HG02981 (cell line): Measurements from ENCODE around the gene BPIFB1.

ENCODE experiments used
- ATAC-seq: cut with Tn5 transposase; IDR thresholded peaks from one replicate; pipeline ENCODE4 v1.9.1; 2021; ENCODE audit warnings: mild to moderate bottlenecking, moderate library complexity; ENCODE audit not compliant: unreplicated experiment

The BPIFB1 gene

DNA sequence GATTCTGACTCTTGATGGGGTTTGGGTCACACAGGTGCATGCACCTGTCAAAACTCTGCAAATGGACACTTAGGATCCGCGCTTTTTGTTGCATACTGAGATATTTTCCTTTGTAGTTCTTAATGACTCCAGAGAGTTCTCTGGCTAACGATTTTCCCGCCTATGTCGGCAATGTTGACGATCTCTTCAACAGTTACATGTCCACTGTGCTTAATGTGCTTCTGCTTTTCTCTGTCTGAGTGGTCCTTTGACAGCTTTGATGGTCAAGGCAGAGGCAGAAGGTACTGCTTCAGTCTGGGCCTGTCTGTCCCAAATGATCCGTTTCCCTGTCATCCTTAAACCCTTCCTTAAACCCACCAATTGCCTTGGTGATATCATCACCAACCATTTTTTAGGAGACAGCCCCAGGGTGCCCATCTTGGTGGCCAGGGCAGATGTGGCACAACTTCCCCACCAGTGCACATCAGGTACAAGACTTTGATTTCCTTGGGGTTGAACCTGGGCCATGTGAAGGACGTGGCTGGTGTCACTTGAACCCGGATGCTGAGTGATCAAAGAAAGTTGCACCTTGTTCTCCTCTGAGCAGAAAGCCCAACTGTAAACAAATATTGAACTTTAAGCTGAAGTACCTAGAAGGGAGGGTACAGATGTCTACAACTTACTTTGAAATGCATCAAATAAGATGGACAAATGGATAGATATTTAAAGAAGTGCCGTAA is 10.7 kb upstream of the BPIFB1 start:
- ATAC-seq: no peak

DNA sequence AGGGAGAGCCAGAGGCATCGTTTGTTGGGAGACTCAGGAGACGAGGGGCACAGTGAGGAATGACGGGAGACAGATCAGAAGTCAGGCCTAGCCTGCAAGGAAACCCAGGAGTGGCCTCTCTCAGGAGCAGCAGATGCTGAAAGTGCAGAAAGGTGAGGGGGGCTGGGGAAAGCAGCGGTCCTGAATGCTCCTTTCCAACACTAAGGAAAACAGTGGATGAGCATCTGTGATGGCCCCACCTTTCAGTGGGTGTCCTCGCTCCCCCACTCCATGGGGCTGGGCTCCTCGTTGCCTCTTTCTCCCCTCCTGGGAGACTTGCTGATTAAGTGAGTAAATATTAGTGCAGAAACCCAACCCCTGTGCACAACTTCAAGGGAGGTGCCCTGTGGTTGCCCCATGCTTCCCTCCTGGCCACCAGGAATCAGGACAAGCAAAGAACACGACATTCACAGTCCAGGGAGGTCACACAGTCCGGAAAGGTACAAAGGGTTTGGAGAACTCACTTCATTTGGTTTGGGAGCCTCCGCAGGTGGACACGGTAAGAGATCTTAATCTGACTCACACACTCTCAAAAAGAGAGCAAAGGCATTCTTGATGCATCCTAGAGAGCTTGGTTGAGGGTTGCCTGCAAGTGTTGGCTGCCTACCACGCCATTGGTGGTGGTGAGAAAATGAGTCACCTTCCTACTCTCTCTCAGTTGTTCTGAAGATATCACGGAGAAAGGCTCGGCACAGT is 9.7 kb upstream of the BPIFB1 start:
- no peak for ATAC-seq

GRCh38 chr20:33275215-33275614 is 7.8 kb upstream of the BPIFB1 start:
- ATAC-seq: no peak

DNA sequence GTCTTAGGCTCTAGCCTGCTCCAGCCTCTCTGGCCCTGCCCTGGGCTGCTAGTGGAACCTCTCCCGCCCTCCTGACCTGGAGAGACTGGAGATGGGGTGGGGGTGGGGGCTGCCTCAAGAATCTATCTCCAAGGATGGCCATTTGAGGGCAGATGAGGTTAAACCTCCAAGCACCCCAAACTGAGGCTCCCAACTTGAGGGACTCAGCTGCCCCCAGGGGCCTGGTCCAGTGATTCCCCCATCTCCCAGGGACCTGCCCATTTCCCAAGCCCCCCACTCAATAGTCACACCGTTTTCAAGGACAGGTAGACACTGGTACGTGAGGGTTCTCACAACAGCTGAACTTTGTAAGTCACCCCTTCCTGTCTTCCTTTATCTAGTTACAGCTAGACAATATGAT is 7.1 kb upstream of the BPIFB1 start:
- no peak for ATAC-seq

- no peak for ATAC-seq
Observed at GRCh38 chr20:33276303-33277113, 6.5 kb upstream of the BPIFB1 start.

DNA sequence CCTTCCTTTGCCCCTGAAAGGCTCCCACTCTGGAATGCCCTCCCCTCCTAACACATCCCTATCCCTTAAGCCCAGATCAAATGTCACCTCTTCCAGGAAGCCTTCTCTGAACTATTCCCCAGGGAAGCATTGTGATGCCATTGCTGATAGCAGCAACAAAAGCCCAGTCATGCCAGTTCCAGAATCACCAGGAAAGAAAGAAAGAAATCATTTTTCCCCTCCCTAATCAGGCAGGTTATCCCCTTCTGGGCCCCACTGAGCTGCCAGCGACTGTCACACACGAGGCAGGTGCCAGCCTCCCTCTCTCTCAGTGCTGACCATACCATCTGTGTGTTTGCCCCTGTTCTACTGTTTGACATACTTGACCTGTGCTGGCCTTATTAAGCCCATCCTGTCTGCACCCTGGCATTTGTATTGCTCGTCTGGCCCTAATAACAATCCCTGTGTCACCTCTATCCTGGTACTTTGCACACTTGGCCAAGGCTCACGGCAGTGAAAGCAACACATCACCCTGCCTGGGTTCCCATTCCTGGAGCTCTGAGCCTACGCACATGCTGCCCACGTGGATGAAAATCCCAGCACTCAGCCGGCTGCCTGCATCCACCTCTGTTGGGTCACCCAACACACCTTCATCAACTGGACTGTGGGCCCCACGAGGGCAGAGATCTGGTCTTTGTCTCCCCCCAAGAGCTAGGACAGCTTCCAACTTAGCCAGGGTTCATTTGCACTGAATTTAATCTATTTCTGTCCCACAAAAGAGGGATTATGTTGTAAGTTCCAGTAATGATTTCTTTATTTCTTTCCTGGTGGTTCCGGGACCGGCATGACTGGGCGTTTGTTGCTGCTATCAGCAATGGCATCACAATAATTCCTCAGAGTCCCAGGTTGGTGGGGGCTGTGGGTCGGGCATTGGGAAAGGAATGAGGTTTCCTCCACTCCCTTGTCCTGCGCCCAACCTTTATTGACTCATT is 5.3 kb upstream of the BPIFB1 start:
- ATAC-seq: no peak

DNA sequence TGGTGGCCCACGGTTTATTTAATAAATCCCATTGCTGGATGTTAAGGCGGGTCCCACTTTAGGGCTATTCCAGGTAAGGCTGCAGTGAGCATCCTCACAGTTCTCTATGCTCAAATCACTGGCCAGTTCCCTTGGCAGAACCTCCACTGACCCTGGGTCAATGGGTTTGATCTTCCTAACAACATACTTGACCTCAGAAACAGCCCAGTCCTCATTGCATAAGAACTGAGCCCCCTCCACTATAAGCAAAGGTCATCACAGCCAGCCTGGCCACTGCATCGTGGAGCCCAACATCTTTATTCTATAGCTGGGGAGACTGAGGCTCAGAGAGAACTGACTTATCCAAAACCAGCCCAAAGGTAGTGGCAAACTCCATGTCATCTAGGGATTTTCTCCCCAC is 4.3 kb upstream of the BPIFB1 start:
- ATAC-seq: no peak

GRCh38 chr20:33279261-33279910 is 3.6 kb upstream of the BPIFB1 start:
- no peak for ATAC-seq

GRCh38 chr20:33280000-33280680 is 2.9 kb upstream of the BPIFB1 start:
- ATAC-seq: no peak

DNA sequence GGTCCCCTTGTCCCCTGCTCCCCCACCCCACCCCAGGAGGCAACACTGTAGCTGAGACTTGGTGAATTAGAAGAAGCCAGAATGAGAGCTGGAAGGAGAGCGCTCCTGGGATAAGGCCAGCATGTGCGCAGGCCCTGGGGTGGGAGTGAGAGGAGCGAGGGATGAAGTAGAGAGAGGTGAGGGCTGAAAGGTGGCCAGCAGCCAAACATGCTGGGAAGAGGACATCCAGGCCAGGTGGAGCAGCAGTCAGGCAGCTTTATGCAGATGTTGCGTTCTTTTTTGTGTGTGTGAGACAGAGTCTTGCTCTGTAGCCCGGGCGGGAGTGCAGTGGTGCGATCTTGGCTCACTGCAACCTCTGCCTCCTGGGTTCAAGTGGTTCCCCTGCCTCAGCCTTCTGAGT is 2.2 kb upstream of the BPIFB1 start:
- ATAC-seq: no peak

GRCh38 chr20:33281550-33282146 is 1.4 kb upstream of the BPIFB1 start:
- no peak for ATAC-seq

DNA sequence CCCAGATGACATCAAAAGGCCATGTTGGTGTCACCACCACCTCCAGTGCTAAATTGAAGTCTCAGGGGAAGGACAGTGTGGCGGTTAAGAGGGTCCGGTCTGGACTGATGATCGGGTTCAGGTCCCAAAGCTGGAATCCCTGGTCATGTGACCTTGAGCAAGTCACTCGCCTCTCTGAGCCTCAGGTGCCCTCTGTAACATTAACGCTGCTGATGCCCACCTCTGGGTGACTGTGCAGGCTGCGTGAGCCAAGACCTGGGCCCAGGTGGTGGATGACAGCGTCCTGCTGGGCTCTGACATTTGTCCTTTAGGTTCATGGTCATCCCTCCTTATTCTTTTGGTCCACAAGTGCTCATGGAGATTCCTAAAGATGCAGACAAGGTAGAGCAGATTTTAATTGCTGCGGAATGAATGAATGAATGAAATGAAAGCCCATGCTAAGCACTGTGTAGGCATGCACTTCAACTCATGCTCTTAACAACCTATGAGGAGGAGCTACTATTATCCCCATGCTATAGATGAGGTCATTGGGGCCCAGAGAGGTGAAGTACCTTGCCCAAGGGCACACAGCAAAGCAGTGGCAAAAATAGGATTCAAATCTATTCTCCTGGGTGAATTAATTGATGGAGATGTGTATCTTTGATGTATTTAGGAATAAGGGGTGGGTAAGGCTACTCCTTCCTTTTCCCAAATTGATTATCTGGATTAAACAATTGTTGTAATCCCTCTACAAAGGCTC is 649 bp upstream of the BPIFB1 start:
- ATAC-seq: no peak

DNA sequence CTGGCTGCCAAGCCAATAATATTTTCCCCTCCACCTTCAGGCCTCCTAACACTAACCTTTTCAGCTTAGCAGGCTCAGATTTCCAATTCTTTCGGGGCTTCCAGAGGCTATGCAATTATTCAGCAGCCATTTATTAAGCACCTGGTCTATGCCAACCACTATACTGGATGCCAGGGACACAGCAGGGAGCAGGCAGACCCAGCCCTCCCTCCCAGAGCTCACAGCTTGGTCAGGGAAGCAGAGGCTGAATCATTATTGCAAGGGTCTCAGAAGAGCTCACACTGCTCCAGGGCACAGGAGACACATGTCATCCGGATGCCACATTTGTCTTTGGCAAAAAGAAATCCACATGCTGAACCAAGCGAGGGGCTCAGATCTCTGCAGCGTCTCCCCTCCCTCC is 1.3 kb downstream of the BPIFB1 start:
- ATAC-seq: no peak

DNA sequence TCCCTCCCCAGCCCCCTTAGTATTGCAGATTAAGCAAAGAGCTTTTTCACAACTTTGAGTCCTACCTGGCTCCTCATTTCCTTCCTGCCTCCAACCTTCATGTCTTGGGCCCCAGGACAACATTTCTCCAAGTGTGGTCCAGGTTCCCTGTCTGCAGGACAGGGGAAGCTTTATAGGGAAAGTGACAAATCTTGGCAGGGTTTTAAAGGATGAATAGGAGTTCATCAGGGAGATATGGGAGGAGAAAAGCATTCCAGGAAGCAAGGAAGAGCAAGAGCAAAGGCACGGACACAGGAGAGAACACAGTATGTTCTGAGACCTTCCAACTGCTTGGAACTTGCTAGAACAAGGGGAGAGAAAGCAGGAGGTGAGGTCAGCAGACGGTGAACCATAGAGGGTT is 1.9 kb downstream of the BPIFB1 start:
- ATAC-seq: no peak

GRCh38 chr20:33285861-33286495 is 3.0 kb downstream of the BPIFB1 start:
- no peak for ATAC-seq

DNA sequence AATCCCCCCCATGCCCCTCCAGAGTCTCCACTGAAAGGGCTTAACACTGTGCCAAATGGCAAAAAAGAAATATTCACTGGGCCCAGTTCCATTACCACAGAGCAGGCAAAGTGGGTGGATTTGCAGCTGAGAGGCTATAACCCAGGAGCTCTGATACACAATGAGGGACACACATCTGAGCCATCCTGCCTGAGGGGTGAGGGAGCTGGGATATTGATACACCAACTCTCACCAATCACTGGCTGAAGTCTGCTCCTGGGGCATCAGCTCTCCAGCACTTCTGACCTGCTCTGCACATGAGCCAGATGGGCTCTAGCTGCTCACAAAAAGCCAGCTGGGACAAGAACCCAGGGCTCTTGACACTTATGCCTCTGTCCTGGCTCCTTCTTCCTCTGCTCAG is 4.9 kb downstream of the BPIFB1 start:
- ATAC-seq: no peak

- no peak for ATAC-seq
Observed at GRCh38 chr20:33290852-33291251, 7.8 kb downstream of the BPIFB1 start.

GRCh38 chr20:33291416-33291815 is 8.4 kb downstream of the BPIFB1 start:
- no peak for ATAC-seq
